HG02588 (cell line): ENCODE results near the gene PBX2.
"Not testable (repeated sequence)": the region's sequence is repeated elsewhere in the genome, so short reads cannot be mapped to it uniquely, and the experiment has no call there.

Source experiments
- ATAC-seq: cut with Tn5 transposase; IDR thresholded peaks from one replicate; pipeline ENCODE4 v1.9.1; 2021; ENCODE audit warnings: mild to moderate bottlenecking, moderate library complexity; ENCODE audit not compliant: unreplicated experiment

PBX2 gene

DNA sequence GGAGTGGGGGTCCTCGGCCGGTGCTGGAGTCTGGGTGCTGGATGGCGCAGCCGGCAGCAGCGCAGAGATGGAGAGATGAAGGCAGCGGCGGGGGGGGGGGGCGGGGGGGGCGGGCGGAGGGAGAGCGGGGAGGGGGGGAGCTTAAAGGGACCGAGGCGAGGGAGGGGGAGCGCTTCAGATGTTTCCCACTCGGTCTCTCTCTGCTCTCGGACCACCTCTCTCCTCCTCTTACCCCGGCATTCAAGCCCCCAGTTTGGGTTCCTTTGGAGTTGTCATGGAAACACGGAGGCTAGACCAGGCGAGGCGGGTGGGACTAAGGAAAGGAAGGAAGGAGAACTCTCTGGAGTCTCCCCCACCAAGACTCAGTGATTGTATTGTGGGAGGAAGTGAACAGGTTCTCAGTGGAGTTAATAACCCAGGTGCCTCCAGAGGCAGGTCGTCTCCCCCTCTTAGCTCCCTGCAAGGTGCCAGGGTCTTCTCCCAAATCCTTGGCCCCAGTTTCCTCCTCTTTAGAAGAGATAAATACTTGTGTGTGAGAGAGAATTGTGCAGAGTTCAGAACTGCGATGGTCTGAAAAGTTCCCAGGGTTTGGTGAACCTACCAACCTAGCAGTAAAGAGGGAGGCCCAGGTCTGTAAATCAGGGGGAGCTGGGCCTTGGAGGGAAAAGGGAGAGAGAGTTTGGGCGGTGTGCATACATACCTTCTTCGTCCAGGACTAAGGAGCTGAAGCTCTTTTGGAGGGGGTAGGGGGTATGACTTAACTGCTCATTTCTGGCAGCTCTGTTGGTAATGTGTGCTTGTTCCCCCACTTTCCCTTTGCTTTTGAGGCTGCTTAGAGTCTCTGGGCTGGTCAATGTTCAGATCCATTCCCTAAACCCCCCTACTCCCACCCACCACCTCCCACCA is 37.9 kb downstream of the PBX2 start, which contains the start of gene PRRT1:
Gene PRRT1, minus strand, starts transcription at position 77 of the 906 bp plus-strand sequence. CDS start 112 bp downstream, outside the sequence.
- ATAC-seq, result no peak

DNA sequence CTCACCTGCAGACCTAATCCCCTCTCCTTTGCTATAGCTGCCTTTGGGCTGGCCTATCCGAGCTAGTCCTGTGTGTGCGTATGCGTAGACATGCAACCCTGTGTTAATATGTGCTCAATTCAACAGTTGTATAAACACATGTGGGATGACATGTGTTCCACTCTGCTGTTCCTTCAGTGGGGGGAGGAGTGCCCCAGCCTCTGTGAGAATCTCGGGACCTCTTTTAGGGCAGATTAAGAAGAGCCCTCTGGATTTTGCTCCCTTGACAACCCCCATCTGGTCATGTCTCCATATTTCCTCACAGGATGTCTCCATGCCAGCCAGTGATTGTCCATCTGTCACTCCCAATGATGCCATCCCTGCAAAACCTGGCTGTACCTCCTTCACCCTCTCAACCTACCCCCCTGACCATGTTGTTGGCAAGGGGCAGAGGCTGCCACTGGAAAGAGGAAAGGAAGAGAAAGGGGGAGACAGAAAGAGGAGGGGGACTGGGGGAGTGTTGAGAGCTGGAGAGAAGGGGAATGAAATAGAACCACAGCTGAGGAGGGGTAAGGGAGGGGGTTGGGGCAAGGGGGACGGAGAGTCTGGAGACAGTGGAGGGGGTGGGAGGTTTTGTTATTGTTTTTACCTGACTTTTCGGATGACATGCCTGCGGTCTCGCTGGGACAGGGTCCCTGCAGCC is 38.7 kb downstream of the PBX2 start:
- no peak for ATAC-seq

DNA sequence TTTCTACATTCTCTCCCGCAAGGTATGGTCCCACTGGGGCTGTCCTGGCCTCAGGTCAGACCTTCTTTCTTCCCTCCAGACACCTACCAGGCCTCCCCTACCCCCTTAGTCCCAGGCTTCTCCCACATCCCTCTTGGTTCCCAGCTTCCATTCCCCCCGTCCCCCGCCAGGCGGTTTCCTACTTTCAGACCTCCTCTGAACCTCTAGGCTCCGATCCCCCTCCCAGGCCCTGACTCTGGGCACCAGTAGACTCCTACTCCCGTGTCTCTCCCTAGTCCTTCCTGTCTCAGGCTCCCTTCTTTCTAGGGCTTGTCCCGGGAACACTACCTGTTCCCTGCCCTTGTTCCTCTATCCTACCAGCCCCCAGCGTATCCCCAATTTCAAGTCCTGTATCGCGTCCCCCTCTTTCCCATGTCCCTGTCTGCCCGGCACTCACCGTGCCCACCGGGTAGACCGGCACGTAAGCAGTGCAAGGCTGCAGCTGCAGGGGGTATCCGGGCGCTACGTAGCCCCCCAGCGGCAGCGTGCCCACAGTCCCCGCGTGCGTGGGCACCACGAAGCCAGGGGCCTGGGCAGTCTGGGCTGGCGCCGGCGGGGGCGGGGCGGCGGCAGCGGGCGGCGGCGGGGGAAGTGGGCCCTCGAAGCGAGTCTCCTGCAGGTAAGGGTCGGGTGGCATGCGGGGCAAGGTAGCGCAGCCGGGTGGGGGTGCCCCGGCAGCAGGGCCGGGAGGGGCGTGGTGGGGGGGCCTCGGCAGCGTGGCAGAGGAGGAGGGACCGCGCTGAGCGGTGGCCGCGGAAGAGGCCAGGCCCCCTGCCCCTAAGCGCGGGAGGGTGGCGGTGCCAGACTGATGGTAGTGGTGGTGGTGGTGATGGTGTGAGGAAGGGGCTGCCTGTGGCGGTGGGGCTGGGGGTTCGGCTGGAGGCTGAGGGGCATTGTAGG is 39.8 kb downstream of the PBX2 start:
- ATAC-seq, result no peak

DNA sequence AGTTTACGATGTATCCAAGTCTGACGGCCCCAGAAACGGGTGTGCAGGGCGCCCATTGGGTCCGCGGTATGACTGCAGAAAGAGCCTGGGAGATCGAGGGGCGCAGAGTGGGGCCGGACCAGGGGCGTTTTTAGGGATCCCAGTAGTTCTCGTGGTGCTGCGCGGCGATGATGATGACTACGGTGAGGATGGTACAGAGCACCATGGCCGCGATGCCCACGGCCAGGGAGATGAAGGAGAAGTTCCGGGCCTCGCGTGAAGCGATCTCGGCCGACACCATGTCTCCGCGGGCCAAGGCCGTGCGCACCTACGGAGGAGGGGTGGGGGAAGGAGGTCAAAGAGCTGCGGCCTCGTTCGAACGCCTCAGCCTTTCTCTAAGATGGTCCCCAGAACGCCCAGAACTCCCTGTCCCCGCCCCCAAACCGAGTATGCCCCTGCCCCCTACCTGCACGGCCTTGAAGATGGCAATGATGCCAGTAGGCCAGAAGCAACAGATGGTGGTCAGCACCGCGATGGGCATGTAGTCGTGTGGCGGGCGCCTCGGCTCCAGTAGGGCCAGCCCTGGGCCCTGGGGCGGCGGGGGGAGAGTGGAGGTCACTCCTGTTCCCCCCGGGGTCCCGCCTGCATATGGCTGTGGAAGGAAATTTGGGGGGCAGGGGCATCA is 40.8 kb downstream of the PBX2 start:
- no peak for ATAC-seq

DNA sequence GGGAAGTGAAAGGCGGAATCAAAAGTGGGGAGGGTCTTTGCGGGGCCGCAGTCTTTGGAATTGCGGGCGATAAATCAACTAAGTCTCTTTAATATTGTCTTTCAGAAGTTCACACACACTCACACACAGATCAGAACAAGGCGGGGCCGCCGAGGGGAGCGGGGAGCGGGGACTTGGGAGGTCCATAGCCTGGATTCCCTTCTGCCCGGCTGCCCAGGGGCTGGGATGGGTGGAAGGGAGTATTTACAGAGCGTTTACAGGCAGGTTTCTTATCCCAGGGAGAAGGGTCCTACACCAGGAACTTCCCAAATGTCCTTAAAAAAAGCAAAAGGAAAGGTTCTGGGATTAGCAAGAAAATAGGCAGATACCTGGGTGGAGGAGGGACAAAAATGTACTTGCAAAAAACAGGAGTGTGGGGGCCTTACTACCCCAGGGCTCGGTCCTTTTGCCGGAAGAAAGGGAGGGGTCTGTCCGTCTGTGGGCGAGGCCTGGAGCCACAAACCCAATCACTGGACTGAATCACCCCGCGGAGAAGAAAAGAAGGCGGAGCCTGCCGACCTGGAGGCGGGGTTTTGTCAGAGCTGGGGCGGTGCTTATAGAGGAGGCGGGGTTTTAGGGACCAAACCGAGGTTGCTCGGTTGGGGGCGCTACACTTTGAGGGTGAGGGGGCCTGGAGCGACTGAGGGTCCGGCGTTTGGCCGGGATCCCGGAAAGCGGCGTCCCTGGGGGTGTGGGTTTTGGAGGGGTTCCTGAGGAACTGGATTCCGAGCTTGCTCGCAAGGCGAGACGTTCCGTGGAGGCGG is 41.5 kb downstream of the PBX2 start:
- no peak for ATAC-seq

DNA sequence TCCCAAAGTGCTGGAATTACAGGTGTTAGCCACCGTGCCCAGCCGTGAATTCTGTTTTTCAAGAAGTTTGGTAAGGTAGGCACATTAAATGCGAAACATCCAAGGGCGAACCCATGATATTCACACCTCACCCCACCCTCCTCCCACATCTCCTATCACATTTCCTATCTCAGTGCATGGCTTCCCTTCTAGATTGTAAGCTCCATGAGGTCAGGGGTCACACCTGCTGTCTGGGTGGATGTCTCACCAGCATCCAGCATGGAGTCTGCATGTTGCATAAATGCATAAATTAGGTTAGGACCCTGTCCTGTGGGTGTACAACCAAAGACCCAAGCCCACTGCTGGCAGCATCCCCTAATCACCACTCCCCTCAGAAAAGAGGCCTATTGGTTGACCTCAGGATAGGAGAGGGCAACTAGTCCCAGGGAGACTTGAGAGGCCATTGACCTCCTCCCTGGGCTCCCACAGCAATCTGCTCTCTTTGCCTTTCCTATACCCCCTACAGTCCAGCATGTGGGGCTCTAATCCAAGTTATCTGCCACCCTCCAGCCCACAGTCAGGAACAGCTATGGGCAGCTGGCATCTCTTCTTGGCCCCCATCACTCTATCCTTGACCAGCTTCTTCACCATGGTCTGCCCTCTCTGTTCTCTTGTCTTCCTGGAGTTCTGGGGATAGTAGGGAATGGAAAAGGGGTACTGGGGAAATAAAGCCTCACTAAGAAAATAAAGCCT is 42.4 kb downstream of the PBX2 start:
- no peak for ATAC-seq

DNA sequence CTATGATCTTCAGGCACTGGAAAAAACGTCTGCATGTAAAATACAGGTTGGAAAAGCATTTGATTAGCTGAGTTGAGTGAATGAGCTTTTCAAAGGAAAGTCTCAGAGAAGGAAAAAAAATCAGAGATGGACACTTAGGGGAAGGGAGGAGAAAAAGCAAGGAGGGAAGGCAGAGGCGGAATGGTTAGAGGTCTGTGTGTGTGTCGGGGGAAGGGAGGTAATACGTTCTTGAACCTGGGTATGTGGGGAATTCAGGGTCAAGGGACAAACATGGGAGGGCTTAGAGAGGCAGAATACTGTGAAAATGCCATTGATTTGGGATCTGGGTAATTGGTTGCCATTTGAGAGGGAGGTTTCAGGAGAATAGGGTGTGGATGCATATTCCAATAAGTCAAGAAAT is 43.3 kb downstream of the PBX2 start:
- ATAC-seq, result no peak

DNA sequence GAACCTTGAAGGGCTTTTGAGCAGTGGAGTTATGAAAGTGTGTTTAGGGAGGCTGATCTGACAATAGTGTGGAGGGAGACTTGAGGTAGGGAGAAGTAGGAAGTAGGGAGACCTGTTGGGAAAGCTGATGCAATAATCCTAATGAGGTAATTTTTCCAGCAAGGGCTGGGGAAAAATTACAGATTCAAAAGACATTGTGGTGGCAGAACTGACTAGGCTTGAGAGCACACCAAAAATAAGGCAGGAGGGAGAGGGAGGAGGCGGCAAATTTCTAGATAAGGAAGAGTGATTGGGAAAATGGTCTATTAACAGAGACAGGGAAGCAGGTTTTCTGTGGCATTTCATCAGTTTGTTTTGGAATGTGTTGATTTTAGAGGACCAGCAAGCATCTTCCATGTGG is 43.7 kb downstream of the PBX2 start:
- ATAC-seq, result no peak

DNA sequence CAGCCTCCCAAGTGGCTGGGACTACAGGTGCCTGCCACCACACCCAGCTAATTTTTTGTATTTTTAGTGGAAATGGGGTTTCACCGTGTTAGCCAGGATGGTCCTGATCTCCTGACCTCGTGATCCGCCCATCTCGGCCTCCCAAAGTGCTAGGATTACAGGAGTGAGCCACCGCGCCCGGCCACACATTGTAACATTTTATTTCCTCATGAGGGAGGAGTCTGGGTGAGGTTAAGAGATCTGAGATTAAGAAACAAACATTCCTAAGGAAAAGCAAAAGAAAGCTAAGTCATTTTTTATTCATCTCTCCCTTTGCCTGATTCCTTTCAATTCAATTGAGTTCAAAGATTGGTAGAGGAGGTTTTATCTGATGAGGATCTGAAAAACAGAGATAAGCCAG is 45.8 kb downstream of the PBX2 start:
- not testable (repeated sequence) for ATAC-seq

DNA sequence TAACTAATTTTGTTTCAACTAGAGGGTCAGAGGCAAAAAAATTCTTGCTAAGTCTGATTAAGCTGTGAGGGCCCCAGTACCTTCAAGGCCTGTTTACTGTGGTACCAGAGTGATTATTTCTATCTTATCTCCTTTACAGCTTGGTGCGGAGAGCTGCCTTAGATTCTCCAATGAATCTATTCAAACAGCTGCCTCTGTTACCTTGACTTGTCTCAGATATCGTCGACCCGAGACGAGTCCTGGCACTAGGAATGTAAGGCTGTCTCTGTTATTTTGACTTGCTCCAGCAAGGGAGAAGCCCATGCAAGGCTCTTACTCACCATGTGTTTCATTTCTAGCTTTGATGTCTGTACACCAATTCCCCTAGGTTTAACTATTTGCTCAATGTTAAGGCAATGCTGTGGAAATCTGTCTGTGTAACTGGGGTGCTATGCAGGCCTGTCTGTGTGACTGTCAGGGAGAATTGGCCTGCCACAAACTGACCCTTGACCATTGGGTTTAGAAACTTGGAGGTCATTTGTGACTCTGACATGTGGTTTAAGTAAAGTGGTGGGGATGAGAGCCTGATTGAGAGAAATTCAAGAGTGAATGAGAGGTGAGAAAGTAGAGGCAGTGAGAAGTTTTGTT is 49.5 kb downstream of the PBX2 start:
- ATAC-seq, result no peak

DNA sequence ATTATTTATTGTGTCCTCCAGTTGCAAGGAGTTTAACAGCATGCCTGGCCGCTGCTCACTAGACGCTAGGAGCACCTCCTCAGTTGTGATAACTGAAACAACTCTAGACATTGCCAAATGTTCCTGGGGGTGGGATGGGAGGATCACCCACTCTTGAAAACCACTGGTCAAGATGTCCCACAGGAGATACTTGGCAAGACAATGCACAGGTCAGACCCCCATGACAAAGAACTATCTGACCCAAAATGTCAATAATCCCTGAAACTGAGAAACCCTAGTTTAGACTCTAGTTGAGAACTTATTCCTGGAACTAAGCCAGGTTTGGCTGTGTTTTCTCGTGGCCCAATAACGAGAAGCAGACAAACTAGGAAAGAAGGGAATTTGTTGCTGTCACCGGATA is 50.4 kb downstream of the PBX2 start:
- no peak for ATAC-seq

DNA sequence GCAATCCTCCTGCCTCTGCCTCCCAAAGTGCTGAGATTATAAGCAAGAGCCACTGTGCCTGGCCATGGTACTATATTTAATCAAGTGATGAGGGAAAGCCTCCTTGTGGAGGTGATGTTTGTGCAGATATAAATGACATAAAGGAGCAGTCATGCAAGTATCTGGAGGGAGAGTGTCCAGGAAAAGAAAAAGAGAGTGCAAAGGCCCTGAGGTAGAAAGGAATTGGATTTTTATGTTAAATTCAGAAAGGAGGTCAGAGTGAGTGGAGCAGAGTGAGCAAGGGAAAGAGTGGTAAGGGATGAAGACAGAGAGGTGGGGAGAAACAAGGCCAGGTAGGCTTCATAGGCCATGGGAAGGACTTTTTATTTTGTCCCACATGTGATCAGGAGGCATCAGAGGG is 52.5 kb downstream of the PBX2 start:
- ATAC-seq, result no peak
